Glutamatergic neuron (in vitro differentiated cells): Measurements from ENCODE around the gene PEAK1. TPM values are rescaled to one million over a fixed set of nuclear protein-coding genes. Genes with fewer than 3 reads are reported as not detected.

Experiments used
- DNase-seq: peaks from one replicate; pipeline ENCODE4 v3.0.0; 2022
- H3K27ac Mint-ChIP-seq: one replicate; pipeline ENCODE4 v1.8.0; 2020; ENCODE audit warnings: mild to moderate bottlenecking, mixed read lengths, inconsistent platforms; ENCODE audit not compliant: unreplicated experiment
- H3K27me3 Mint-ChIP-seq: one replicate; pipeline ENCODE4 v1.8.0; 2020; ENCODE audit warnings: mild to moderate bottlenecking, moderate library complexity, mixed read lengths, inconsistent platforms; ENCODE audit not compliant: unreplicated experiment
- H3K36me3 Mint-ChIP-seq: one replicate; pipeline ENCODE4 v1.8.0; 2020; ENCODE audit warnings: mild to moderate bottlenecking, mixed read lengths, inconsistent platforms; ENCODE audit not compliant: unreplicated experiment
- H3K4me1 Mint-ChIP-seq: one replicate; pipeline ENCODE4 v1.8.0; 2020; ENCODE audit warnings: mild to moderate bottlenecking, low read depth, mixed read lengths, inconsistent platforms; ENCODE audit not compliant: unreplicated experiment
- H3K4me3 Mint-ChIP-seq: one replicate; pipeline ENCODE4 v1.8.0; 2020; ENCODE audit warnings: mild to moderate bottlenecking, mixed read lengths, inconsistent platforms; ENCODE audit not compliant: unreplicated experiment
- H3K9me3 Mint-ChIP-seq: one replicate; pipeline ENCODE4 v1.8.0; 2020; ENCODE audit warnings: mild to moderate bottlenecking, moderate library complexity, mixed read lengths, inconsistent platforms; ENCODE audit not compliant: unreplicated experiment
- CTCF ChIP-seq: fragments of 200-600 bp; sonication (generic); IDR thresholded peaks from one replicate; pipeline ENCODE4 v1.5.0; 2021; ENCODE audit not compliant: partially characterized antibody, unreplicated experiment
- total RNA-seq: library from RNA; stranded (reverse); fragmentation: NEBNext Ultra II Directional; extraction: Animal tissue kit (Norgen Biotek cat#: 25700); gene quantifications from one replicate; pipeline ENCODE4 v1.2.1, GENCODE V29; 2021; ENCODE audit not compliant: unreplicated experiment

The PEAK1 gene
- total RNA-seq, 1 donor from 2014 or later = 110 TPM

- Mint-ChIP-seq H3K27ac (no peak overlapping the region), H3K27me3 (no peaks in the 10 kb centered on the region), H3K9me3 (no peaks in the 10 kb centered on the region), H3K4me1 (peaks cover 9% of the 10 kb centered on the region), H3K4me3 (no peak overlapping the region), H3K36me3 (no peaks in the 10 kb centered on the region)
- DNase-seq = no peak
- no peak for TF ChIP-seq CTCF
Measured at GRCh38 chr15:77329202-77329601, 90.7 kb downstream of the PEAK1 start.

GRCh38 chr15:77327844-77328529 lies 91.9 kb downstream of the PEAK1 start:
- H3K27ac Mint-ChIP-seq = peak overlapping the region; percentile 53
- no peak for DNase-seq
- no peak for TF ChIP-seq CTCF
- H3K4me1 Mint-ChIP-seq = peaks cover 9% of the 10 kb centered on the region
- H3K9me3 Mint-ChIP-seq = peaks cover 1% of the 10 kb centered on the region
- no peaks in the 10 kb centered on the region for H3K27me3 Mint-ChIP-seq
- H3K36me3 Mint-ChIP-seq = no peaks in the 10 kb centered on the region
- H3K4me3 Mint-ChIP-seq = peak overlapping the region; percentile 68

DNA sequence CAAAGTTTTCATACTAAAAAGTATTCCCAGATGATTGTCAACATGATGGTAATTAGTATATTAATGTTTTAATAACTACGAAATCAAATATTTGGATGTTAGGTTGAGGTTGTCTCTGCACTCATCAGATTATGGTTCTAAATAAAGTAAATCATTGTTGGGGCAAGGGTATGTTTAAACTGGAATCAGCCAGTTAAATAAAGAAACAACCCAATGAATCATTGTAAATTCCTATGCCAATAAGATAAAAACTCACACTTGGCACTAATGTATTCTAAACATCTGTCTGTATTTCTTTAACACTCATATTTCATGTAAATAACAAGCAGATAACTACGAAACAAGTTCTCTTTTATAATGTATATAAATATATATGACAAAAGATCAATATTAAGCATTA lies 92.7 kb downstream of the PEAK1 start:
- Mint-ChIP-seq H3K9me3 (peaks cover 1% of the 10 kb centered on the region), H3K27me3 (no peaks in the 10 kb centered on the region), H3K4me1 (peaks cover 9% of the 10 kb centered on the region), H3K4me3 (no peak overlapping the region), H3K27ac (no peak overlapping the region), H3K36me3 (no peaks in the 10 kb centered on the region)
- no peak for TF ChIP-seq CTCF
- no peak for DNase-seq

DNA sequence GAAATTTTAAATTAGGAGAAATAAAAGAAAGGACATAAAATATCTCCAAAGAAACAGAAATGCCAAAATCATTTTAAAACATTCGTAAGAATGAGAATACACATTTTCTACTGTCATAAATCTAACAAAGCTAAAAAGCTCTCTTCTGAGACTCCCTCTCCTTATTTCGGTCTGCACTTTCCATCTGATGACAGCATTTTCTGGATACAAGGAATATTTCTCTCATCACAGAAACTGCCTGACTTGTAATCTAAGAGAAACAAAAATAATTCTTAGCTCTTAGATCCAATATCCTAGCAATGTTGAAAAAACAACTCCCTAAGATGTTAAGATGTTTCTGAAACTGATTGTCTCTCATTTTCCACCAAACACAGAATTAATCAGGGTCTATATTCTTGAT lies 93.5 kb downstream of the PEAK1 start:
- no peaks in the 10 kb centered on the region for H3K27me3 Mint-ChIP-seq
- no peaks in the 10 kb centered on the region for H3K36me3 Mint-ChIP-seq
- peak overlapping the region; percentile 28 for H3K4me3 Mint-ChIP-seq
- no peak for DNase-seq
- H3K4me1 Mint-ChIP-seq = peaks cover 12% of the 10 kb centered on the region
- TF ChIP-seq CTCF = no peak
- H3K9me3 Mint-ChIP-seq = peaks cover 1% of the 10 kb centered on the region
- H3K27ac Mint-ChIP-seq = no peak overlapping the region

DNA sequence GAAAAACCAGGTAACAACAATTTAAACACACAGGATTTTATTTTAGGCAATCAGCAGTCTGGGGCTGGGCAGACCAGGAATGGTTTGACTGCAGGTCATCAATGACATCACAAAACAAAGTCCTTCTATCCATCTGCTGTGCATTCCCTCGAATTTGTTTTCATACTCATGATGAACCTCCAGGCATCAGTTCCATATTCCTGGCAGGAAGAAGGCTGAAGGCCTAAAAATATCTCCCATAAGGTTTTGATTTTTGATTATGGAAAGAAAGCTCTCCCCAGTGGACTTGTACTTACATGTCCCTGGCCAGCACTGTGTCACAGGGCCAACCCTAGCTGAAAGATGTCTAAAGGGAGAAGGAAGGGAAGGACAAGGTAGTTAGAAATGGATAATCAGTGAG lies 107.4 kb downstream of the PEAK1 start:
- peak overlapping the region; percentile 10 for H3K27ac Mint-ChIP-seq
- no peak for TF ChIP-seq CTCF

More for the DNA sequence above, 107.4 kb downstream of the PEAK1 start:
- Mint-ChIP-seq H3K36me3 (no peaks in the 10 kb centered on the region), H3K4me3 (no peak overlapping the region), H3K27me3 (peaks cover 3% of the 10 kb centered on the region), H3K4me1 (peaks cover 8% of the 10 kb centered on the region), H3K9me3 (no peaks in the 10 kb centered on the region)
- no peak for DNase-seq
